HT-29 (cell line): ENCODE results near the gene CACNA1F. TPM values are rescaled to one million over a fixed set of nuclear protein-coding genes. Genes with fewer than 3 reads are reported as not detected.

Experiments
- DNase-seq: peaks from one replicate; pipeline ENCODE4 v3.0.0-alpha.2; 2015; ENCODE audit warnings: low spot score
- total RNA-seq: library from RNA; depleted of rRNA; stranded (reverse); fragments of >200 nt; shearing (Covaris generic); gene quantifications from 2 replicates; pipeline ENCODE4 v1.2.3, GENCODE V29; 2014

Gene CACNA1F
- total RNA-seq, 1 experiment from 2014 or later, result not detected

- DNase-seq, result no peak
Observed at GRCh38 chrX:49199315-49199595, 33.9 kb downstream of the CACNA1F start.

DNA sequence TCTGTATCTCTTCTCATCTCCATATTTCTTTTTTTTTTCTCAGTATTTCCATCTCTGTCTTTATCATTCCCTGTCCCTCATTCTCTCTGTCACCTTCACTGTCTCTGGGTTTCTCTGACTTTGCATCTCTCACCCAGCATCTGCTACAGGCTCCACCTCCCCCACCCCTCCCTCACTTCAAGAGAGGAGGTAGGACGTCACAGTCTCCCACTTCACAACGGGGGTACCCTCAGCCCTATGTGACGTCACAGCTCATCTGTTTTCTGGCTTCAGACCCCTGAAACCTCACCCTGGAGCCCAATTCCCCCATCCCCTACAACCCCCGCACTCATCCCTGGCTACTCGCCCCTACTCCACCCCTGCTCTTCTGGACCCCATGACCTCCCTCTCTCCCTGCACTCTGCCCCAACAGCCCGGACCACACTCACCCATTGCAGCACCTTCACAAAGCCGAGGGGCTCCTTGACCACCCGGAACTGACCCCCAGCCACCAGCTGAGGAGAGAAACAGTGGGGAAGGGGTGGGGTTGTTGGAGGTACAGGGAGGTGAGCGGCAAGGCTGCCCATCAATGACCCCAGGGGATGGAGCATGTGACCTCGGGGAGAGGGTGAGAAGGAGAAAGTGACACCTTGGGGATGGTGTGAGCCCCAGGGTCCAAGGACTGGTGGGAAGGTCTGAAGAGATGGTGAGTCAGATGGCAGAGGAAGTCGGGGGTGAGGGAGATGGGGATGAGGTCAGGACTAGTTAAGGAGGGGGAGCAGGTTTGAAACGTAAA is 34.4 kb downstream of the CACNA1F start:
- no peak for DNase-seq

GRCh38 chrX:49197543-49198087 is 35.5 kb downstream of the CACNA1F start:
- DNase-seq, result no peak

GRCh38 chrX:49193542-49193964 is 39.6 kb downstream of the CACNA1F start:
- DNase-seq, result no peak

DNA sequence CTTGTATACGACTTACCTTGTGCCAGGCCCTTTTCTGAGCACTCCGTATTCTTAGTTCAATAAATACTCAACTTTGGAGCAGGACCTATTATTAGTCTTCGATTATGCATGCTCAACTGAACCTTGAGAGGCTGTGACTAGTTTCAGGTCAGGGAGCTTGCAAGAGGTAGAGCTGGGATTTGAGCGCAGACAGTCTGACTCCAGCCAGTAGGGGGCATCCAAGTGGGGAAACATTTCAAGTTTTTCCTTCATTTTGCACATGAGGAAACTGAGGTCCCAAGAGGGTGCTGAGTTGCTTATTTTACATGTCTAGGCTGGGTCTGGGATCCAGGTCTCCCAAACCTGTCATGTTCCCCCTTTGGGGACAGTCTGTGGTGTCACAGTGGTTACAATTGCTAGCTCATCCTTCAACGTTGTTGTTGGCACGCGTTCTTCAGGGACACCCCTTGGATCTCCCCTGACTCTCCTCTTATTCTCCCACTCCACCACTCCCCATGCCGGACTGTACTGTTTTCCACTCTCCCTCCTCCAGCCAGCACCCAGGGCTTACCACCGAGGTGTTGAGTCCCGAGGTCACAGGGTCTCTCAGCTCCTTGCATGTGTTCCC is 40.3 kb downstream of the CACNA1F start:
- DNase-seq, result peak; percentile 27

- no peak for DNase-seq
Observed at GRCh38 chrX:49191574-49192011, 41.5 kb downstream of the CACNA1F start.

GRCh38 chrX:49190821-49191573 is 42.1 kb downstream of the CACNA1F start:
- peak; percentile 93 for DNase-seq

GRCh38 chrX:49189606-49190005 is 43.5 kb downstream of the CACNA1F start:
- DNase-seq, result no peak

DNA sequence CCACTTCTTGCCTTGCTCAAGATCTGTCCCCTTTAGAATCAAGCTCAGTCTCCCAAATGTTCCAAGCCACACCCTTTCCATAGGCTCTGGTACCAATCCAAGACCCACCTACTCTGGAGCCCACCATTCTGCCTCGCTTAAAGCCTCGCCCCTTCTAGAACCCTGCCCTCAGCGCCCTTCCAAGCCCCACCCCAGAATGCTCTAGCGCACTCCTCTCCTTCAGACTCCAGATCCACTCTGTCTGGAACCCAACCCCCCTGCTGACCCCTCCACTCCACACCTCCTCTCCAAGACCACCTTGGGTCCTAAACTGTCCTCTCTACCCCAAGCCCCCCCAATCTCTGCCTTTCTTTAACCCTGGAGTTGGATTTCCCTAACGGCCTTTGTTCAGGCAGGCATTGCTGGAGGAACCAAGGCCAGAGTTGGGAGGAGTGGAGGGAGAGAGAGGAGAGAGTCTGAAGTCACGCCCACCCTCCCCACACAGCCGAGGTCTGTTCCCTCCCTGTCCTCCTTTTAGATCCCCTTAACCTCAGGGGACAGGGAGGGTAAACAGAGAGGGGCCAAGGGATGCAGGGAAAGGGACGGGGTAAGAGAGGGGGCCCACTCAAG is 44.6 kb downstream of the CACNA1F start:
- DNase-seq, result no peak

- DNase-seq, result no peak
Observed at GRCh38 chrX:49187526-49187925, 45.6 kb downstream of the CACNA1F start.

DNA sequence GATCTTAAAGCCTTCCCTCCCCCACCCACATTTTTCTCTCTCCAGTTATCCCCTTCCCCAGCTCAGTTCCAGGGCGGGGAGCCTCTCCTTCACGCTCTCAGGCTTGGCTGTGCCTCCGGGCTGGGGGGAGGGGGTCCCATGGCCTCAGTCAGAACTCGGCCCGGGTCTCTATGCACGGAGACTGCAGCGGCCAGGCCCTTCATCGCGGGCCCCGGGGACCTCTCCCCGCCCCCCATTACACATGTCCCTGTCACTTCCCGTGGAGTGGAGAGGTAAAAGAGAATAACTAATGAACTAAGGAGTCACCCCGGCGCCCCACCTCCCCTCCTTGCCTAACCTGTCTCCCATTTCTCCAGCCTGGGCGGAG is 46.1 kb downstream of the CACNA1F start:
- no peak for DNase-seq

- peak; percentile 74 for DNase-seq
Observed at GRCh38 chrX:49186125-49187027, 46.8 kb downstream of the CACNA1F start, which contains the start of gene PRICKLE3. TSS of gene PRICKLE3 (minus strand) at chrX:49186373. CDS start at chrX:49186297, 76 bp downstream.

DNA sequence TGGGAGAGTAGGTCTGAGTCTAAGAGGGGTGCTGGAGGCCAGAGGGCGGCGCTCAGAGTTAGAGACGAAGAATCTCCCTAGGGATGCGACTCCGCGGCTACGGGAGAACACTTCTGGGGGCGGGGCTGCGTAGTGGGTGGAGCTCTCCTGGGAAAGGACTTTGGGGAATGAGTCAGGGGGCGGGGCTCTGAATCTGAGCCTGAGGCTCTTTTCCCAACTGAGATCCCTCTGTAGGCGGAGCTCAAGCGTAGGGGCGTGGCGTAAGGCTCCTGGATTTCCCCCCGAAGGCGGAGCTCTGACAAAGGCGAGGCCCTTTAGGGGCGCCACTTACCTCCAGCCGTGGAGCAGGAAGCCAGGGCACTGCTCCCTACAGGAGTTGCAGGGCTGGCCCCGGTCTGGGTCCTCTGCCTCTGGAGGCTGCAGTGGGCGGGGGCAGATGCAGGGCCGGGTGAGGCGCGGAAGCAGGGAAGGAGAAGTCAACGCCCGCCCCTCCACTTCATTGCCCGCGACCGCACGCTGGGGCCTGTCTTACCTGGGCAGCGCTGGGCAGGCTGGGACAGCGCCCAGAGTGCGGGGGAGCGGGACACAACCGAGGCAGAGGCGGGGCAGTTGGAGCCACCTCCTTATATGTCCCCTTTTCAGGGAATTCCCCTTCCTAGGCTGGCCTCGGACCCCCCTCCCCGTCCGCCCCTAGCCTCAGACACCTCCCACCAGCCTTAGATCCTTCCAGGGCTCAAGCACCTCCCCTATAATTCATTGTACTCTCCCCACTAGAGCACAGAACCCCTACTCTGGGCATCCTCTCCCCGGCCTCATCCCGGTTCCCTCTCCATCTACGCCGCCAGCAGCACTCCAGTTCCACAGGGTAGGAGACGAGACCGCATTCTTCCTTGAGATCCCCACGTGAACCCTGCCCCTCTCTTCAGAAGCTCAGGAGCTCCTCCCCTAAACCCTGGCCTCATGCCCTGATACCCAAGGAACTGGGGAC is 48.6 kb downstream of the CACNA1F start:
- DNase-seq, result peak; percentile 94

DNA sequence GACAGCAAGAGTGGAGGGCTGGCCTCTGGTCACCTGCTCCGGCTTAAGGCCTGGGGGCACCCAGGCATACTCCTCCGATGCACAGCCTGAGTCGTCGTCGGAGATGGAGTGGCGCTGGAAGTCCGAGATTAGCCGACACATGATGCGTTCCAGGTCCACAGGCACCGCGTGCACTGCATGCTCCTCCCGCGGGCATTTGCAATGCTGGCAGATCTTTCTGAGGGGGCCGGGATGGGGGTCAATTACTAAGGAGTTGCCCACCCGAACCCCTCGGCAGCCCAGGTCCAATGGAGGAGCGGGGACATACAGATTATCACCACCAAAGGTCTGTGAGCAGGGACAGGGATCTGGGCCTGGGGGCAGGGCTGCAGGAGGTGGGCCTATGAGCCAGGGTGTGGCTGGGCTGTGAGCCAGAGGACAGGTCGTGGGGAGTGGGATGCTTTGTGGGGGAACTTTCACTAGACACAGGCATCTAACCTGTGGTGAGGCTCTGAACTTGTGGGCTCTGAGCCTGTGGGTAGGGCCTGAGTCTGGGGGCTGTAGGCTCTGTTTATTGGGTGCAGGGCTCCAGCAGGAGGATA is 49.3 kb downstream of the CACNA1F start:
- no peak for DNase-seq

DNA sequence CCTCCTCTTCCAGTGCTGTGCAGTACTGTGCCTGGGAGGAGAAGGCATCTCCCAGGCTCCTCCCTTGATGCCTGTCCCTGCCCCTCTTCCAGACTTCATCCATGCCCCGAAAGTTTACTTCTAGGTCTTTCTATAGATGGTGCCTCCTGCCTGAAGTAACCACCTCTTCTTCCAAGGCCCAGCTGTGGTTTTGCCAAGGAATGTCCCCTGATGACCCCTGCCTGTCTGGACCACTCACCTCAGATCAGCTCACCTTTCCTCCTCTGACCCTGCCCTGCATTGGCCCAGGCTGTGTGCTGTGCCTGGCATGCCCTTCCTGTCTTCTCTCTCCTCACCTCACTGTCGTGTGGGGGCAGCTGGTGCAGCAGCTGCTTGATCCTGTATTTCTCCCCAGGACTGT is 53.8 kb downstream of the CACNA1F start:
- no peak for DNase-seq

DNA sequence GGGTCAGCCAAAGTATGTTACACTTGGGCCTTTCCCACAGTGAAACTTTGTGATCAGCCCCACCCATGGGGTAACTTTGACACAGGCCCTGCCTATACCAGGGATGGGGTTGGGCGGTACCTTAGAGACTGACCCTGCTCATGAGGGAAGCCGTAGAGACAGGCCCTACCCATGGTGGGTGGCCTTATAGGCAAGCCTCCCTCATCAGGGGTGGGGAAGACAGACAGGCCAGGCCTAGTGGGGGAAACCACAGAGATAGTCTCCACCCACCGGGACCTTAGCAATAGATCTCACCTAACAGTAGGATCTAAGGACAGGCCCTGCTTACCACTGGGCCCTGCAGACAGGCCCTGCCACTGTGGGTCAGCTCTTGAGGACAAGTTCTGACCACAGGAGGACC is 54.6 kb downstream of the CACNA1F start:
- no peak for DNase-seq

DNA sequence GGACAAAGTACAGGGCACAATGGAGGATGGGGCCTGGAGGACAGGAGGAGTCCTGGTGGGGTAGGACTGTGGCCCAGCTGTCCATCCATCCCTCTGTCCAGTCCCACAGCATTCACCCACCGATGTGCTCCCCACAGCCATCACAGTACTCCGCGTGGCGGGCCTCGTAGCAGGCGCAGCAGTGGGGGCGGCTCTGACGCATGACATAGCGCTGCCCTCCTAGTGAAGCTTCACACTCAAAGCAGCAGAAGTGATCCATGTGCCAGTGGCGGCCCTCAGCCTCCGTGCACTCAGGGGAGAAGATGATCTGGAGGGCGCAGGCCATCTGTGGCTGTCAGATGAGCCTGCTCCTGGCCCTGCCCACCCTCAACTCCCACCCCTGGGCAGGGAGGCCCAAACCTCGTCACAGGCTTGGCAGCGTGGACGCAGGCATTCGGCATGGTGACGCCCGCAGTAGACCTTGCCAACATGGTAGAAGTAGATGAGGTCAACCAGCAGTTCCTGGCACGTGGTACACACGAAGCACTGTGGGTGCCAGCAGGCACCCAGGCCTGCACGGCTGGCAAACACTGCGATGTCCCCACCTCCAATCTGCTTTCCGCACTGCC is 55.2 kb downstream of the CACNA1F start:
- DNase-seq, result no peak

DNA sequence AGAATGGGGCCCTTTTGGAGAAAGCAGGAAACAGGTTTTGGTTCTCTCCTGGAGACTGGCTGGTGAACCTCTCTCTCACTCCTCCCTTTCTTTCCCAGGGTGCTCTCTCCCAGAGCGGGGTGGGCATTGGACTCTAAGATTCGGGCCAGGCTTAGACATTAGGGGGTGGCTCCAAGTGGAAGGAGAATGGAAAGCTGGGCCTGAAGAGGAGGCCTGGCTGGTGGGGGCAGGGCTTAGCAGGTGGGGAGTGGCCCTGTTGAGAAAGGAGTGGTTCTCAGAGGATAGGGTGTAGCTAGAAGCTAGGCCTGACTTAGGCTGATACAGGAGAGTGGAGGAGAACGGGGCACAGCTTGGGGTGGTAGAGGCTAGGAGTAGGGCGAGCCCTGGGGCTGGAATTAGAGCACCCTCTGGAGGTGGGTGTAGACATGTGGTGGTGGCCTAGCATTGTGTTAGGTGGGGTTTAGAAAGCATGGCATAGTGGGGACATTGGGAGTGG is 55.8 kb downstream of the CACNA1F start:
- DNase-seq, result no peak
